CD14-positive monocyte (primary cell): Measurements from ENCODE around the gene CLASP1. TPM values are rescaled to one million over a fixed set of nuclear protein-coding genes. Genes with fewer than 3 reads are reported as not detected.

Experiments used
- DNase-seq, 3 donors: peaks; one replicate each; pipeline ENCODE4 v3.0.0-alpha.2; 2011 to 2022
- H2AFZ ChIP-seq: 2 replicates; pipeline ENCODE4 v1.6.0; 2012; ENCODE audit warnings: mild to moderate bottlenecking, low read depth, low read length, inconsistent platforms; ENCODE audit not compliant: insufficient read depth, poor library complexity, severe bottlenecking
- H3K27ac ChIP-seq, 2 donors: 1 replicate in 1 of 2; 2 replicates in 1 of 2; pipeline ENCODE4 v1.5.1; 2012 to 2013; ENCODE audit warnings: low read length in 2 of 2, control low read depth in 1 of 2, inconsistent platforms in 1 of 2, low read depth in 1 of 2, mild to moderate bottlenecking in 1 of 2
- H3K27me3 ChIP-seq, 2 donors: one replicate each; pipeline versions ENCODE4 v1.6.0 to v1.6.1; 2011 to 2013; ENCODE audit warnings: low read length in 2 of 2; ENCODE audit not compliant: control insufficient read depth in 2 of 2, insufficient read depth in 2 of 2
- H3K36me3 ChIP-seq, 2 donors: replicated peaks in 1 of 2; 1 replicate in 1 of 2; 2 replicates in 1 of 2; pipeline versions ENCODE4 v1.5.1 to v1.6.1; 2012 to 2013; ENCODE audit warnings: low read length in 2 of 2, control low read depth in 1 of 2, inconsistent platforms in 1 of 2, mild to moderate bottlenecking in 1 of 2; ENCODE audit not compliant: insufficient read depth in 2 of 2, control insufficient read depth in 1 of 2
- H3K4me1 ChIP-seq, 2 donors: 1 replicate in 1 of 2; 2 replicates in 1 of 2; pipeline versions ENCODE4 v1.5.1 to v1.6.1; 2012 to 2013; ENCODE audit warnings: low read length in 2 of 2, control low read depth in 1 of 2, inconsistent platforms in 1 of 2, mild to moderate bottlenecking in 1 of 2, moderate library complexity in 1 of 2; ENCODE audit not compliant: insufficient read depth in 2 of 2, control insufficient read depth in 1 of 2
- H3K4me2 ChIP-seq: replicated peaks from 2 replicates; pipeline ENCODE3; 2012; ENCODE audit warnings: low read length, moderate library complexity, mild to moderate bottlenecking; ENCODE audit not compliant: poor library complexity, severe bottlenecking; ENCODE audit errors: extremely low read depth
- H3K4me3 ChIP-seq, 3 experiments: fragments of 200-600 bp in 1 of 3; sonication (generic) in 1 of 3; replicated peaks in 1 of 3; 1 replicate in 2 of 3; 2 replicates in 1 of 3; pipeline ENCODE4 v1.5.1; 2011 to 2013; ENCODE audit warnings: low read length in 3 of 3, mild to moderate bottlenecking in 3 of 3, control low read depth in 2 of 3, low read depth in 2 of 3, inconsistent platforms in 1 of 3, moderate library complexity in 1 of 3
- H3K79me2 ChIP-seq: 2 replicates; pipeline ENCODE4 v1.6.0; 2012; ENCODE audit warnings: mild to moderate bottlenecking, control low read depth, inconsistent platforms, low read length, moderate library complexity; ENCODE audit not compliant: insufficient read depth
- H3K9ac ChIP-seq: 2 replicates; pipeline ENCODE4 v1.6.0; 2017; ENCODE audit warnings: low read length, mild to moderate bottlenecking; ENCODE audit not compliant: insufficient read depth, poor library complexity, severe bottlenecking
- H3K9me3 ChIP-seq, 2 donors: replicated peaks in 1 of 2; 1 replicate in 1 of 2; 2 replicates in 1 of 2; pipeline versions ENCODE4 v1.5.1 to v1.6.1; 2012 to 2013; ENCODE audit warnings: low read length in 2 of 2, control low read depth in 1 of 2; ENCODE audit not compliant: control insufficient read depth in 1 of 2, insufficient read depth in 1 of 2
- H4K20me1 ChIP-seq: 2 replicates; pipeline ENCODE4 v1.6.0; 2012; ENCODE audit warnings: mild to moderate bottlenecking, low read length, control low read depth, moderate library complexity; ENCODE audit not compliant: insufficient read depth
- H3K27ac Mint-ChIP-seq, 7 donors: one replicate each; pipeline ENCODE4 v1.8.0; 2020; ENCODE audit warnings: mild to moderate bottlenecking in 7 of 7, mixed read lengths in 7 of 7, moderate library complexity in 6 of 7, inconsistent platforms in 2 of 7
- H3K27me3 Mint-ChIP-seq, 3 donors: one replicate each; pipeline ENCODE4 v1.8.0; 2021 to 2022; ENCODE audit warnings: low read depth in 3 of 3, mild to moderate bottlenecking in 3 of 3, mixed read lengths in 3 of 3, moderate library complexity in 3 of 3, inconsistent platforms in 1 of 3
- H3K36me3 Mint-ChIP-seq, 2 donors: one replicate each; pipeline ENCODE4 v1.8.0; 2020; ENCODE audit warnings: mixed read lengths in 2 of 2, inconsistent platforms in 1 of 2, mild to moderate bottlenecking in 1 of 2
- H3K4me1 Mint-ChIP-seq: one replicate; pipeline ENCODE4 v1.8.0; 2020; ENCODE audit warnings: mild to moderate bottlenecking, mixed read lengths
- H3K4me3 Mint-ChIP-seq, 2 donors: one replicate each; pipeline ENCODE4 v1.8.0; 2020; ENCODE audit warnings: mild to moderate bottlenecking in 2 of 2, mixed read lengths in 2 of 2, moderate library complexity in 1 of 2
- H3K9me3 Mint-ChIP-seq, 7 donors: one replicate each; pipeline ENCODE4 v1.8.0; 2020 to 2022; ENCODE audit warnings: mixed read lengths in 7 of 7, mild to moderate bottlenecking in 6 of 7, moderate library complexity in 6 of 7, inconsistent platforms in 2 of 7
- WGBS: methylation state at CpG from one replicate; pipeline ENCODE4 v1.1.5; 2013; ENCODE audit warnings: missing lambda C conversion rate; ENCODE audit not compliant: insufficient coverage; 5-methylcytosine and 5-hydroxymethylcytosine counted together
- intact Hi-C, 2 donors: fragments of 100-400 bp; cut with micrococcal nuclease; formaldehyde crosslinking; loops; one replicate each; pipeline versions ENCODE4 v1.15.0 to v1.15.1; 2023
- polyA plus RNA-seq, 3 donors: library from polyadenylated mRNA; depleted of rRNA in 1 of 3; unstranded in 2 of 3; stranded (reverse) in 1 of 3; fragments of 300-500 nt in 2 of 3; fragments of >200 nt in 1 of 3; fragmentation: Illumina TruSeq in 2 of 3; gene quantifications; 1 replicate in 2 of 3; 2 replicates in 1 of 3; pipeline ENCODE4 v1.2.3, GENCODE V29; 2012 to 2021
- TF ChIP-seq, protein P1 (sequence below): fragments of 200-600 bp; IDR thresholded peaks from one replicate; pipeline ENCODE4 v1.8.0; 2022; ENCODE audit warnings: antibody characterized with exemption, mild to moderate bottlenecking

The CLASP1 gene
- polyA plus RNA-seq, 3 donors, result 4.8 to 8.1 (median 7.6) TPM

DNA sequence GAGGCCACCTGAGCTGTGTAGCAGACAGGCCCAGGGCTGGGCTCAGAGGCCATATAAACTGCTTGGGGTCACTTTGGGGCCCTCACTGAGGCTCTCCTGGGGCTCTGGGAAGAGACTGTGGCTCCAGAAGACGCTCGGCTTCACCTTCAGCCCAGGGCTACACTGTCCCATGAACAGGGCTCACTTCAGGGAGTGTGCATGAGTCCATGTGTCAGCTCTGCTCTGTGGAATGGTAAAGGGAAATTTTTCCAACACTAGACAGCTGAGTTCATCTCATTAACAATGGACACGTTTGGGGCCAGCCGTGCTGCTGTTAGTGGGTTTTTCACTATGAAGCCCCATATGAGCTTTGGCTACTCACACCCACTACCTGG, 298.9 kb downstream of the CLASP1 start:
- H3K27ac ChIP-seq, result no peak overlapping the region
- DNase-seq, result no peak
- Mint-ChIP-seq H3K9me3 (peaks cover 0 to 2% (median 0%) of the 10 kb centered on the region in 7 donors), H3K4me3 (no peak overlapping the region), H3K36me3 (peaks cover 85 to 100% of the 10 kb centered on the region in 2 donors), H3K4me1 (no peaks in the 10 kb centered on the region), H3K27ac (peak overlapping the region in 1 of 7 donors; percentile 33), H3K27me3 (peaks cover 0 to 4% (median 0%) of the 10 kb centered on the region in 3 donors)
- intact Hi-C loops, result loop anchor here in 1 of 2 donors (10.0 kb wide), 1 partner anchor 226 kb away; no protein-coding TSS in a partner anchor
- H2AFZ ChIP-seq, result no peak overlapping the region
- no peak overlapping the region for H3K4me3 ChIP-seq
- H3K9ac ChIP-seq, result no peak overlapping the region
- H3K36me3 ChIP-seq, result peaks cover 90 to 100% of the 10 kb centered on the region in 2 donors
- no peaks in the 10 kb centered on the region for H3K9me3 ChIP-seq
- TF ChIP-seq, protein P1, sequence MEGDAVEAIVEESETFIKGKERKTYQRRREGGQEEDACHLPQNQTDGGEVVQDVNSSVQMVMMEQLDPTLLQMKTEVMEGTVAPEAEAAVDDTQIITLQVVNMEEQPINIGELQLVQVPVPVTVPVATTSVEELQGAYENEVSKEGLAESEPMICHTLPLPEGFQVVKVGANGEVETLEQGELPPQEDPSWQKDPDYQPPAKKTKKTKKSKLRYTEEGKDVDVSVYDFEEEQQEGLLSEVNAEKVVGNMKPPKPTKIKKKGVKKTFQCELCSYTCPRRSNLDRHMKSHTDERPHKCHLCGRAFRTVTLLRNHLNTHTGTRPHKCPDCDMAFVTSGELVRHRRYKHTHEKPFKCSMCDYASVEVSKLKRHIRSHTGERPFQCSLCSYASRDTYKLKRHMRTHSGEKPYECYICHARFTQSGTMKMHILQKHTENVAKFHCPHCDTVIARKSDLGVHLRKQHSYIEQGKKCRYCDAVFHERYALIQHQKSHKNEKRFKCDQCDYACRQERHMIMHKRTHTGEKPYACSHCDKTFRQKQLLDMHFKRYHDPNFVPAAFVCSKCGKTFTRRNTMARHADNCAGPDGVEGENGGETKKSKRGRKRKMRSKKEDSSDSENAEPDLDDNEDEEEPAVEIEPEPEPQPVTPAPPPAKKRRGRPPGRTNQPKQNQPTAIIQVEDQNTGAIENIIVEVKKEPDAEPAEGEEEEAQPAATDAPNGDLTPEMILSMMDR, result no peak
- no peaks in the 10 kb centered on the region for H3K79me2 ChIP-seq
- H3K4me1 ChIP-seq, result no peaks in the 10 kb centered on the region
- H3K27me3 ChIP-seq, result no peaks in the 10 kb centered on the region
- H4K20me1 ChIP-seq, result no peaks in the 10 kb centered on the region
- WGBS, result 100% methylated on average over 2 of the region's 4 CpGs
- H3K4me2 ChIP-seq, result no peak overlapping the region

DNA sequence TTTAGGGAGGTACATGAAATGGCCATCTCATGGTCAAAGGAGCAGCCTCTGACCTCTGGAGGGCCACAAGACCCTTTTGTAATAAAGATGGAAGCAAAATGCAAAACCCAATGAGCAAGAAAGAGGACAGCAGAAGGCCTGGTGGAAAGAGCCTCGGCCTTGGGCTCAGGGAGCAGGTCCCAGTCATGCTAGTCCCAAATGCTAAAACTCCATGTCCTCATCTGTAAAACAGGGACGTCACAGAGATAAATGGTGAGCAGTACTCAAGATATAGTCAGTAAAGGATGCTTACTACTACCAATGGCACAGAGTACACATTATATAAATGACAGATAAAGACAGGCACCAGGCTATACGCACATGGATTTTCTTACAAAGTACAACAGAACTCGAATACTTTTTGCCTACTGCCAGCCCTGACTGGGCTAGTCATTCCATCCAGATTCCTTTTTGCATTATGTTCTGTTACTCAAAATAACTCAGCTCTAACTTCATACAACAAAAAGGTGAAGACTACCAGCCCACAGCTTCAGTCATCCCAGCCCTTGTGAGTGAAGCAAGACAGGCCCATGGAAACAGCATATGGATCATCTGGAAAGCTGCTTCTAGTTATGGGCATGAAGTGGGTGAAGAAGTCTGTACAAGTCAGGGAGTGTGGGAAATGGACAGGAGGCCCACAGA, 299.4 kb downstream of the CLASP1 start:
- Mint-ChIP-seq H3K27me3 (peaks cover 0 to 4% (median 0%) of the 10 kb centered on the region in 3 donors), H3K36me3 (peaks cover 87 to 100% of the 10 kb centered on the region in 2 donors), H3K4me3 (no peak overlapping the region), H3K27ac (peak overlapping the region in 3 of 7 donors; percentile 33 to 63 (median 62)), H3K9me3 (peaks cover 0 to 3% (median 0%) of the 10 kb centered on the region in 7 donors), H3K4me1 (no peaks in the 10 kb centered on the region)
- Histone ChIP-seq H2AFZ (no peak overlapping the region), H3K36me3 (peaks cover 90 to 100% of the 10 kb centered on the region in 2 donors), H4K20me1 (no peaks in the 10 kb centered on the region), H3K4me2 (no peak overlapping the region), H3K4me3 (no peak overlapping the region), H3K9me3 (no peaks in the 10 kb centered on the region), H3K4me1 (no peaks in the 10 kb centered on the region), H3K9ac (no peak overlapping the region), H3K27me3 (no peaks in the 10 kb centered on the region), H3K27ac (no peak overlapping the region), H3K79me2 (no peaks in the 10 kb centered on the region)
- DNase-seq, result no peak
- 100% methylated on average over 1 of the region's 4 CpGs for WGBS
- TF ChIP-seq, protein P1, result no peak
- intact Hi-C loops, result loop anchor here in 1 of 2 donors (10.0 kb wide), 1 partner anchor 225 kb away; no protein-coding TSS in a partner anchor
